ENCODE results near the gene CATSPERB. TPM values are rescaled to one million over a fixed set of nuclear protein-coding genes. Genes with fewer than 3 reads are reported as not detected.
"Not testable (repeated sequence)": the region's sequence is repeated elsewhere in the genome, so short reads cannot be mapped to it uniquely, and the experiment has no call there.

CATSPERB gene
- polyA plus RNA-seq, 6 donors from 2014 or later = 0.71 TPM; not detected in 5

- no peaks in the 10 kb centered on the region for H3K4me1 Mint-ChIP-seq
- H3K9me3 Mint-ChIP-seq = no peaks in the 10 kb centered on the region
- no peak overlapping the region for H3K4me3 Mint-ChIP-seq
- ATAC-seq (ENCODE audit: low read depth in 2 of 2) (no peak), DNase-seq (no peak)
- no peak overlapping the region for H3K27ac Mint-ChIP-seq
- peaks cover 31 to 47% (median 32%) of the 10 kb centered on the region in 3 donors for H3K27me3 Mint-ChIP-seq
- peaks cover 0 to 6% of the 10 kb centered on the region in 2 donors for H3K36me3 Mint-ChIP-seq
Observed at GRCh38 chr14:91749868-91750267, 18.0 kb upstream of the CATSPERB start.

- ATAC-seq (ENCODE audit: low read depth in 2 of 2) = no peak
- H3K4me1 Mint-ChIP-seq = no peaks in the 10 kb centered on the region
- H3K36me3 Mint-ChIP-seq = peaks cover 0 to 6% of the 10 kb centered on the region in 2 donors
- no peaks in the 10 kb centered on the region for H3K9me3 Mint-ChIP-seq
- H3K27ac Mint-ChIP-seq = no peak overlapping the region
- H3K27me3 Mint-ChIP-seq = peaks cover 19 to 39% (median 22%) of the 10 kb centered on the region in 3 donors
- no peak for DNase-seq
- H3K4me3 Mint-ChIP-seq = no peak overlapping the region
Observed at GRCh38 chr14:91748049-91748448, 16.2 kb upstream of the CATSPERB start.

- Mint-ChIP-seq H3K36me3 (no peaks in the 10 kb centered on the region), H3K4me1 (no peaks in the 10 kb centered on the region), H3K4me3 (no peak overlapping the region), H3K9me3 (no peaks in the 10 kb centered on the region), H3K27me3 (peaks cover 8 to 20% (median 14%) of the 10 kb centered on the region in 3 donors), H3K27ac (no peak overlapping the region)
- no peak for DNase-seq
- no peak for ATAC-seq (ENCODE audit: low read depth in 2 of 2)
Observed at GRCh38 chr14:91745344-91745743, 13.5 kb upstream of the CATSPERB start.

- Mint-ChIP-seq H3K9me3 (peaks cover 0 to 5% (median 0%) of the 10 kb centered on the region in 7 donors), H3K36me3 (no peaks in the 10 kb centered on the region), H3K4me1 (no peaks in the 10 kb centered on the region), H3K27me3 (peaks cover 4 to 7% (median 5%) of the 10 kb centered on the region in 3 donors), H3K4me3 (no peak overlapping the region), H3K27ac (no peak overlapping the region)
- no peak for DNase-seq
- ATAC-seq (ENCODE audit: low read depth in 2 of 2) = no peak
Observed at GRCh38 chr14:91744068-91744480, 12.2 kb upstream of the CATSPERB start.

- no peak overlapping the region for H3K27ac Mint-ChIP-seq
- no peaks in the 10 kb centered on the region for H3K27me3 Mint-ChIP-seq
- H3K36me3 Mint-ChIP-seq = no peaks in the 10 kb centered on the region
- no peak overlapping the region for H3K4me3 Mint-ChIP-seq
- H3K9me3 Mint-ChIP-seq = peaks cover 0 to 7% (median 0%) of the 10 kb centered on the region in 7 donors
- ATAC-seq (ENCODE audit: low read depth in 2 of 2) (no peak), DNase-seq (no peak)
- H3K4me1 Mint-ChIP-seq = no peaks in the 10 kb centered on the region
Observed at GRCh38 chr14:91743305-91743653, 11.4 kb upstream of the CATSPERB start.

- Mint-ChIP-seq H3K4me1 (no peaks in the 10 kb centered on the region), H3K36me3 (no peaks in the 10 kb centered on the region), H3K27ac (no peak overlapping the region), H3K9me3 (peaks cover 0 to 7% (median 0%) of the 10 kb centered on the region in 7 donors), H3K4me3 (no peak overlapping the region), H3K27me3 (no peaks in the 10 kb centered on the region)
- ATAC-seq (ENCODE audit: low read depth in 2 of 2) (no peak), DNase-seq (no peak)
Observed at GRCh38 chr14:91742621-91743304, 10.9 kb upstream of the CATSPERB start.

GRCh38 chr14:91739867-91740266, 8.0 kb upstream of the CATSPERB start:
- not testable (repeated sequence) for ATAC-seq (ENCODE audit: low read depth in 2 of 2); H3K9me3 Mint-ChIP-seq; DNase-seq; H3K4me3 Mint-ChIP-seq; H3K4me1 Mint-ChIP-seq; H3K36me3 Mint-ChIP-seq
- Mint-ChIP-seq H3K27me3 (peaks cover 10 to 17% (median 16%) of the 10 kb centered on the region in 3 donors), H3K27ac (peak overlapping the region in 1 of 6 donors; percentile 58)

- Mint-ChIP-seq H3K27ac (no peak overlapping the region), H3K4me3 (no peak overlapping the region), H3K36me3 (peaks cover 0 to 9% of the 10 kb centered on the region in 2 donors), H3K27me3 (peaks cover 17 to 22% (median 17%) of the 10 kb centered on the region in 3 donors), H3K9me3 (peaks cover 0 to 7% (median 0%) of the 10 kb centered on the region in 7 donors), H3K4me1 (no peaks in the 10 kb centered on the region)
- DNase-seq = no peak
- no peak for ATAC-seq (ENCODE audit: low read depth in 2 of 2)
Observed at GRCh38 chr14:91737619-91738018, 5.7 kb upstream of the CATSPERB start.

- H3K9me3 Mint-ChIP-seq = no peaks in the 10 kb centered on the region
- peaks cover 21 to 30% (median 26%) of the 10 kb centered on the region in 3 donors for H3K27me3 Mint-ChIP-seq
- no peak overlapping the region for H3K27ac Mint-ChIP-seq
- H3K4me1 Mint-ChIP-seq = no peaks in the 10 kb centered on the region
- DNase-seq (no peak), ATAC-seq (ENCODE audit: low read depth in 2 of 2) (no peak)
- H3K4me3 Mint-ChIP-seq = no peak overlapping the region
- peaks cover 0 to 9% of the 10 kb centered on the region in 2 donors for H3K36me3 Mint-ChIP-seq
Observed at GRCh38 chr14:91732859-91733477, 1.1 kb upstream of the CATSPERB start.

- Mint-ChIP-seq H3K36me3 (peaks cover 0 to 9% of the 10 kb centered on the region in 2 donors), H3K4me1 (no peaks in the 10 kb centered on the region), H3K27me3 (peaks cover 21 to 30% (median 26%) of the 10 kb centered on the region in 3 donors), H3K27ac (no peak overlapping the region), H3K9me3 (no peaks in the 10 kb centered on the region), H3K4me3 (no peak overlapping the region)
- DNase-seq (no peak), ATAC-seq (ENCODE audit: low read depth in 2 of 2) (no peak)
Observed at GRCh38 chr14:91732439-91732838, 553 bp upstream of the CATSPERB start.

GRCh38 chr14:91731018-91731417, 868 bp downstream of the CATSPERB start:
- ATAC-seq (ENCODE audit: low read depth in 2 of 2) (no peak), DNase-seq (no peak)
- Mint-ChIP-seq H3K27ac (no peak overlapping the region), H3K36me3 (no peaks in the 10 kb centered on the region), H3K9me3 (no peaks in the 10 kb centered on the region), H3K27me3 (peaks cover 11 to 16% (median 16%) of the 10 kb centered on the region in 3 donors), H3K4me3 (no peak overlapping the region), H3K4me1 (no peaks in the 10 kb centered on the region)

- peaks cover 10 to 16% (median 13%) of the 10 kb centered on the region in 3 donors for H3K27me3 Mint-ChIP-seq
- H3K4me3 Mint-ChIP-seq = no peak overlapping the region
- DNase-seq = no peak
- no peaks in the 10 kb centered on the region for H3K4me1 Mint-ChIP-seq
- no peaks in the 10 kb centered on the region for H3K36me3 Mint-ChIP-seq
- no peak for ATAC-seq (ENCODE audit: low read depth in 2 of 2)
- H3K27ac Mint-ChIP-seq = no peak overlapping the region
- H3K9me3 Mint-ChIP-seq = no peaks in the 10 kb centered on the region
Observed at GRCh38 chr14:91729756-91730155, 2.1 kb downstream of the CATSPERB start.

- Mint-ChIP-seq H3K9me3 (no peaks in the 10 kb centered on the region), H3K36me3 (no peaks in the 10 kb centered on the region), H3K4me3 (no peak overlapping the region), H3K27ac (no peak overlapping the region), H3K4me1 (no peaks in the 10 kb centered on the region), H3K27me3 (peaks cover 10 to 16% (median 13%) of the 10 kb centered on the region in 3 donors)
- ATAC-seq (ENCODE audit: low read depth in 2 of 2) (no peak), DNase-seq (no peak)
Observed at GRCh38 chr14:91728616-91729183, 3.2 kb downstream of the CATSPERB start.

- Mint-ChIP-seq H3K27ac (no peak overlapping the region), H3K9me3 (no peaks in the 10 kb centered on the region), H3K4me3 (no peak overlapping the region), H3K4me1 (no peaks in the 10 kb centered on the region), H3K36me3 (no peaks in the 10 kb centered on the region), H3K27me3 (peaks cover 4 to 13% (median 5%) of the 10 kb centered on the region in 3 donors)
- no peak for DNase-seq
- ATAC-seq (ENCODE audit: low read depth in 2 of 2) = no peak
Observed at GRCh38 chr14:91727121-91727520, 4.8 kb downstream of the CATSPERB start.
